GM21717 (cell line): ENCODE data around the gene SUPT7L.
A peak's percentile ranks its signal among the peaks of the same experiment; 100 is the strongest.
"Not testable (repeated sequence)": the region's sequence is repeated elsewhere in the genome, so short reads cannot be mapped to it uniquely, and the experiment has no call there.

ENCODE experiments used
- ATAC-seq: cut with Tn5 transposase; IDR thresholded peaks from one replicate; pipeline ENCODE4 v1.9.1; 2021; ENCODE audit warnings: mild to moderate bottlenecking, moderate library complexity; ENCODE audit not compliant: unreplicated experiment

SUPT7L gene

DNA sequence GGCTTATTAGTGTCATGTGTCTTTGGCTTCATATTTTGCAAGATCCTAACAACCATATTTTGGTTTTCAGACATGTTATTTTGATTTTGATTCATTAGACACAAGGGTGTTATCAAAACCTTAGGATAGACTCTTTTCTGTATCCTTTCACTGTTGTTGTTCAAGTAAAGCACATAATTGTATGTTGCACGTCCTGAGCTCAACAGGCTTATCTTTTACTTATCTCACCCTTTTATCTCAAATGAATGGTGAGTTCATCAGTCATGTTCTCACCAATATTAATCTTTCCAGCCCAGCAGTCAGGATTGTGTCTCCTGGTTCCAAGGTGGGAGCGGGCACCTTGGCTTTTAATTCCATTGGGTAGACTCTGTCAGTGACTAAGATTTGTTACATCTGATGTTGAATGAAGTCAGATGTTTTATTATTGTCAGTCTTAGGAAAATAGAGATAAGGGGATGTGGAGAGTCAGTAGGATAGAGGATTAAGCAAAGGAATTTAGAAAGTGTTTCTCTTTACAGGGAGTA lies 22.6 kb downstream of the SUPT7L start:
- ATAC-seq: no peak

DNA sequence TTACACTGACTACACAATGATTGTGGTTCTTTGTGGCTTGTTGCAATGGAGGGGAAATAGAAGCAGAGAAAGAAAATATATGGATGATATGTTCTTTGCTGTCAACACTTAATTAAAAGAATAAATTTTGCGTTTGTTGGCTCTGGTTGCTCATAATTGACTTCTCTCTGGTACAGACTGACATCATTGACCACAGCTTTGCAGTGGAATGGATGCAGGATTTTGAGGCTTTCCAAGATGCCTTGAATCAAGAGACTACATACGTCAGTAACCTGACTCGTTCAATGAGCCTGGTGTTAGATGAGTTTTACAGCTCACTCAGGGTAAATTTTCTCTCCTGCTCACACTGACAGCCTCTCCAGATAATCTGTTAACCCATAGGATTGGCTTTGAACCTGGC lies 24.7 kb downstream of the SUPT7L start:
- ATAC-seq: no peak

GRCh38 chr2:27638037-27638637 lies 25.3 kb downstream of the SUPT7L start:
- no peak for ATAC-seq

DNA sequence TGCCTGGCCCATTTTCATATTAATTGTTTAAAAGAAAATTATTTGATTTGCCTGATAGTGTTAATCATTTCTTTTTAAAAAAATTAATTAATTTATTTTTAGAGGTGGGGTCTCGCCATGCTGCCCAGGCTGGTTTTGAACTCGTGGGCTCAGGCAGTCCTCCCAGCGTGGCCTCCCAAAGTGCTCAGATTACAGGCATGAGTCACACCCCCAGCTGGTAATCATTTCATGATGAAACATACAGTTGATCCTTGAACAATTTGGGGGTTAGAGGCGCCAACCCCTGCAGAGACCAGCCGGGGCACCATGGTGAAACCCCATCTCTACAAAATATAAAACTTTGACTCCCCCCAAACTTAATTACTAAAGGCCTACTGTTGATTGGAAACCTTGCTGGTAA lies 26.6 kb downstream of the SUPT7L start:
- no peak for ATAC-seq

DNA sequence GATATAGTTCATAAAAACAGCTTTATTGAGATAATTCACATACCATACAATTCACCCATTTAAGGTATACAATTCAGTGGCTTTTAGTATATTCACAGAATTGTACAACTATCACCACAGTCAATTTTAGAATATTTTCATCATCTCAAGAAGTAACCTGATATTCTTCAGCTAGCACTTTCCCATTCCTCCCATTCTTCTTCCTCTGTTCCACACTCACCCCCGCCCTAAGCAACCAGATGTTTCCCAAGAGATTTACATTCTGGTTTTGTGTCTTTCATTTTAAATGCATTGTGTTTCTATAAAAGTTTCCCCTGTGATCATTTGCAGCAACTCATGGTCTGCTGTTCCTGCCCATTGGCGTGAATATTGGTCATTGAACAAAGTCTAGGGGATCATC lies 29.1 kb downstream of the SUPT7L start:
- ATAC-seq: no peak

DNA sequence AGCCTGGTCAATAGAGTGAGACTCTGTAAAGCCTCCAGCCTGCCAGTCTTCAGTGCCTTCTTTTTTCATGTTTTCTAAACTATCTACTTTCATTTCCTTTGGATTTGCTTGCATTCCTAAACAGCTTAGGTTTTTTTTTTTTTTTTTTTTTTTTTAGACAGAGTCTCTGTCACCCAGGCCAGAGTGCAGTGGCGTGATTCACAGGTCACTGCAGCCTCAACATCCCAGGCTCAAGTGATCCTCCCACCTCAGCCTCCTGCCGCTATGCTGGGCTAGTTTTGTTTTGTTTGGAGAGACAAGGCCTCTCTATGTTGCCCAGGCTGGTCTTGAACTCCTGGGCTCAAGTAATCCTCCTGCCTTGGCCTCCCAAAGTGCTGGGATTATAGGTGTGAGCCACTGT lies 33.2 kb downstream of the SUPT7L start:
- not testable (repeated sequence) for ATAC-seq

GRCh38 chr2:27628767-27629709 lies 34.4 kb downstream of the SUPT7L start, which contains the start of the genes CCDC121 and GPN1:
Gene CCDC121, minus strand, starts transcription at chr2:27629012. Its CDS starts 1,213 bp downstream, at chr2:27627799.
Gene GPN1, plus strand, starts transcription at chr2:27629050. Its CDS starts 9 bp downstream, at chr2:27629059.
- peak; percentile 95 for ATAC-seq

DNA sequence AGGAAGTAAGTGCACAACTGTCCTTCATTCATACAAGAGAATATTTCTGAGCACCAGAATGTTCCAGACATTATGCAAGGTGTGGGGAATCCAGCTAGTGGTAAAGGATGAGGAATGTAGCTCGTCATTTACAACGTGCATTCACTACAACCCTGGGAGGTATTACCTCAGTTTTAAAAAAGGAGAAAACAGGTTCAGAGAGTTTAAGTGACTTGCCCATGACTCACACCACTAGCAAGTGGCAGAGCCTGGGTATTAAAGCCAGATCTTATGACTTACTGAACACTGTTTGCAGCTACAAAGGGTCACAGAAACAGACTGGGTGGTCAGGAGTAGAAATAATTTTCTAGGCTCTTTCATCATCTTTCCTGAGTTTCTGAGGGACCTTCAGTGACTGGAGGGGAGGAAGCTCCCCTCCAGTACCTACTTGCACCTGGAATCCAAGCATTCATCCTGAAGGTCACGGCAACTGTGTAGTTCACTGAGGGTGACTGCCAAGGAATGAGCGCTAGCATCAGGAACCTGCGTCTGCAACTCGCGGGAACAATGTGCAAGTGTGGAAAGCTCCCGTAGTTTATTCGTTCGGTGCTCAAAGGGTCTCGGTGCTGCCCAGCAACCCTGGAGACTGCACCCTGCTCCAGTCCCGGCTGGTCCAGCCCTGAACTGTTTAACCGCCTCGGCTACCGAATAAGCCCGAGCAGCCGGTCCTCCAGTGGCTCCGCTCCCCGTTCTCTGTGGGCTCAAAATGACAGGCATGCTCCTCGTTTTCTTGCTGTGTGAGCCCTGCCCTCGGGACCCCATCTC lies 35.2 kb downstream of the SUPT7L start:
- peak; percentile 20 for ATAC-seq

GRCh38 chr2:27626921-27627320 lies 36.5 kb downstream of the SUPT7L start:
- not testable (repeated sequence) for ATAC-seq

- not testable (repeated sequence) for ATAC-seq
These were observed 37.1 kb downstream of the SUPT7L start for GRCh38 chr2:27626323-27626722.

DNA sequence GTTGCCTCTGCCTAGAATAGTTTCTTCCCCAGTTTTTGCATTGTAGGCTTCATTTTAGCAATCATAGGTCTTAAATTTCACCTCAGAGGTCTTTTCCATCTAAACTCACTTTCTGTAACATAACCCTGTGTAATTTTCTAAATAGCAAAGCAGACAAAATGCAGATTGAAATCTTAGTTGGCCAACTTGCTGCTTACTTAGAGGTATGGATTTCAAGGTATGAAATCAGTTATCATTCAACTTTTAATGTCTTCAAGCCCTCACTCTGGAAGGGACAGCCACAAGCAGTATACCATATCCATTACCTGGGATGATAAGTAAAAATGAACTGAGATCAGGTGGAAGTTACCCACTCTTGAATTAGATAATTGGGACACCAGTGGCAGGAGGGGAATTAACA lies 38.5 kb downstream of the SUPT7L start:
- no peak for ATAC-seq

DNA sequence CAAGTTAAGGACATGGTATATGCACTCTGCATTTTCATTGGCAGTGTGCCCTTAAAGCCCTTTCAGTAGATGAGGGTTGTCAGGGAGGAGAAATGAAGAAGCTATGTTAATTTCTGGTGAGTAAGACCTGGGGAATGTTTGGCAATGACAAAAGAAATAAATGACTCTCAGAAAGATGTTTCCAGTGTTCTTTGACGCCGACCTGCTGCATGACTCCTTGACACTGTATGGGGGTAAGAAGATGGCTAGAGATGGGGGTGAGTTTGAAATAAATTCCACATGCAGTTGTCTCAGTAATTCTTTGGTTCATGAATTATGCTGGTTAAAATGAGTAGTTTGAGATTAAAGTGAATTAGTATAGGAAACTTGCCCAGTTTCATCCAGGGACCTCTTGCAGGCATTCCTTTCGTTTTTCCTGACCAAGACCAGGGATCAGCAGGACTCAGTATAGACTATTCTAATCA lies 40.5 kb downstream of the SUPT7L start:
- ATAC-seq: no peak

- ATAC-seq: no peak
These were observed 41.9 kb downstream of the SUPT7L start for GRCh38 chr2:27621524-27621923.

DNA sequence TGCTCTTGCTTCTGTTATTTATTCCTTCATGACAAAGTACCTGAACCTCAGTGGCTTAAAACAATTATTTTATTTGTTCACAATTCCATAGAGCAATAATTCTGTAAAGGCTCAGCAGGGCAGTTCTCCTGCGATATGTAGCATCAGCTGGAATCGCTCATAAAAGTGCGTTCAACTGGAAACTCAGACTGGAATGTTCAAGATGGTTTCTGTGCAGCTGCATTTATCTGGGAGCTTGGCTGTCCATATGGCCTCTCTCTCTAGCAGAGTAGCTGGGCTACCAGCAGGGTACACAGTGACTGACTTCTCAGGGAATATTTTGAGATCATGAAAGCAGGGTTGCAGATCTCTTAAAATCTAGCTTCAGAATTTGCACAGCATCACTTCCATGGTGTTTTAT lies 48.1 kb downstream of the SUPT7L start:
- ATAC-seq: no peak

- ATAC-seq: no peak
These were observed 49.4 kb downstream of the SUPT7L start for GRCh38 chr2:27613985-27614384.

DNA sequence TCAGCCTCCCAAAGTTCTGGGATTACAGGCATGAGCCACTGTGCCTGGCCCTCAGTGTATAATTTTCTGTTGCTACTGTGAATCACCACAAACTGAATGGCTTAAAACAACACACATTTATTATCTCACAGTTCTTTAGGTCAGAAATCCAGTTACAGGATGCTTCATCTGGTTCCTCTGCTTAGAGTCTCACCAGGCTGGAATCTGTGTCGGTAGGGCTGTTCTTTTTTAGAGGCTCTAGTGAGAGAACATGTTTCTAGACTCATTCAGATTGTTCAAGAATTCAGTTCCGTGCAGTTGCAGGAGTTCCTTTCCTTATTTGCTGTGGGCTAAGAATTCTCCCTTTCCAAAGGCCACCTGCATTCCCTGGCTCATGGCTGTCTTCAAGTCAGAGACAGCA lies 56.8 kb downstream of the SUPT7L start:
- ATAC-seq: no peak
